Measurements from ENCODE around the gene KRT72. TPM values are rescaled to one million over a fixed set of nuclear protein-coding genes. Genes with fewer than 3 reads are reported as not detected.

KRT72 gene
- total RNA-seq, 2 experiments from 2014 or later: not detected

- Mint-ChIP-seq H3K4me3 (no peak overlapping the region), H3K27me3 (no peaks in the 10 kb centered on the region), H3K27ac (no peak overlapping the region), H3K9me3 (no peaks in the 10 kb centered on the region), H3K36me3 (ENCODE audit: low read depth) (no peaks in the 10 kb centered on the region), H3K4me1 (peaks cover 6% of the 10 kb centered on the region)
- POLR2A ChIA-PET: no interaction called here
- CTCF ChIA-PET: interaction anchor here (0.8 kb wide), 1 partner anchor 515 kb away, joined by 3 read pairs; no protein-coding TSS in a partner anchor
- DNase-seq: no peak
Observed at GRCh38 chr12:52539821-52540173, 61.5 kb downstream of the KRT72 start.

- Mint-ChIP-seq H3K4me3 (no peak overlapping the region), H3K27me3 (no peaks in the 10 kb centered on the region), H3K27ac (no peak overlapping the region), H3K9me3 (no peaks in the 10 kb centered on the region), H3K36me3 (ENCODE audit: low read depth) (no peaks in the 10 kb centered on the region), H3K4me1 (peaks cover 6% of the 10 kb centered on the region)
- DNase-seq: no peak
- CTCF ChIA-PET: no interaction called here
- POLR2A ChIA-PET: no interaction called here
Observed at GRCh38 chr12:52539083-52539820, 62.0 kb downstream of the KRT72 start.

- ChIA-PET CTCF (no interaction called here), POLR2A (no interaction called here)
- no peaks in the 10 kb centered on the region for H3K9me3 Mint-ChIP-seq
- no peaks in the 10 kb centered on the region for H3K4me1 Mint-ChIP-seq
- H3K36me3 Mint-ChIP-seq (ENCODE audit: low read depth): no peaks in the 10 kb centered on the region
- H3K27me3 Mint-ChIP-seq: no peaks in the 10 kb centered on the region
- DNase-seq: no peak
- no peak overlapping the region for H3K27ac Mint-ChIP-seq
- H3K4me3 Mint-ChIP-seq: no peak overlapping the region
Observed at GRCh38 chr12:52537101-52537500, 64.2 kb downstream of the KRT72 start.

Other genes with a start within 250 kb of the KRT72 start
- gene KRT85, start 234.0 kb downstream of the KRT72 start, total RNA-seq: not detected
- not detected for gene KRT84, start 215.8 kb downstream of the KRT72 start, total RNA-seq
- gene KRT82, start 195.1 kb downstream of the KRT72 start, total RNA-seq: not detected
- gene KRT75, start 167.1 kb downstream of the KRT72 start, total RNA-seq: not detected
- gene KRT6B, start 149.3 kb downstream of the KRT72 start, total RNA-seq: not detected
- gene KRT6C, start 127.7 kb downstream of the KRT72 start, total RNA-seq: not detected
- gene KRT6A, start 108.2 kb downstream of the KRT72 start, total RNA-seq: not detected
- not detected for gene KRT5, start 81.1 kb downstream of the KRT72 start, total RNA-seq
- gene KRT71, start 48.3 kb downstream of the KRT72 start, total RNA-seq: not detected
- gene KRT74, start 27.6 kb downstream of the KRT72 start, total RNA-seq: not detected
- gene KRT73, start 17.1 kb upstream of the KRT72 start, total RNA-seq: not detected
- not detected for gene KRT2, start 50.7 kb upstream of the KRT72 start, total RNA-seq
- gene KRT1, start 78.9 kb upstream of the KRT72 start, total RNA-seq: under 1 TPM; 0.13 to 0.30 TPM
- gene KRT77, start 102.1 kb upstream of the KRT72 start, total RNA-seq: not detected
- not detected for gene KRT76, start 175.9 kb upstream of the KRT72 start, total RNA-seq
- not detected for gene KRT3, start 194.7 kb upstream of the KRT72 start, total RNA-seq
- gene KRT4, start 212.7 kb upstream of the KRT72 start, total RNA-seq: not detected
- not detected for gene KRT79, start 232.8 kb upstream of the KRT72 start, total RNA-seq
- gene KRT78, start 247.5 kb upstream of the KRT72 start, total RNA-seq: not detected